ENCODE data around the gene UMODL1. TPM values are rescaled to one million over a fixed set of nuclear protein-coding genes. Genes with fewer than 3 reads are reported as not detected.

Gene UMODL1
- total and polyA plus RNA-seq, 10 of the 15 experiments (the other 5 are each of a cell fraction or from before 2014, with no cell fraction given) = 0.01 to 0.11 (median 0.03) TPM; not detected in 5

DNA sequence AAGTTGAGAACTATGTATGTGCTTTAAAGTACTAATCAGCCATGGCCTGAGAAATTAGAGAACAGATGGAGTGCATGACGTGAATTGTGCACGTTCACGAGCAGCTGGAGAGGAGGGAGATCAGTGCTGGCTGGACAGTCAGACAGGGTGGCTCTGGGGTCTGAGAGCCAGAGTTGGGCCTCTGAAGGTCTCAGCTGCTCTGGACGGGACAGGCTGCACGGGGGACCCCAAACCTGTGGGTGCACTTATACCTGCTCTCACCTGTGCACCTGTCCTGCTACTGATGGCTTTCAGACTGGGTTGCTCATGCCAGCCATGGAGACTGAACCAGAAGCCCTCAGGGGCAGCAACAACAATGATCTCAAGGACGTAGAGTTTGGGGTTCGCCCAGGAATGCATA, 43.5 kb downstream of the UMODL1 start (continued):
- no peak for TF ChIP-seq CHD1 (IDR thresholded peaks at IDR 0.05; ENCODE audit: low read depth, low read length)
- TF ChIP-seq, protein P1, sequence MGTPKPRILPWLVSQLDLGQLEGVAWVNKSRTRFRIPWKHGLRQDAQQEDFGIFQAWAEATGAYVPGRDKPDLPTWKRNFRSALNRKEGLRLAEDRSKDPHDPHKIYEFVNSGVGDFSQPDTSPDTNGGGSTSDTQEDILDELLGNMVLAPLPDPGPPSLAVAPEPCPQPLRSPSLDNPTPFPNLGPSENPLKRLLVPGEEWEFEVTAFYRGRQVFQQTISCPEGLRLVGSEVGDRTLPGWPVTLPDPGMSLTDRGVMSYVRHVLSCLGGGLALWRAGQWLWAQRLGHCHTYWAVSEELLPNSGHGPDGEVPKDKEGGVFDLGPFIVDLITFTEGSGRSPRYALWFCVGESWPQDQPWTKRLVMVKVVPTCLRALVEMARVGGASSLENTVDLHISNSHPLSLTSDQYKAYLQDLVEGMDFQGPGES (IDR thresholded peaks at IDR 0.05) = no peak
- TF ChIP-seq EGR1 (IDR thresholded peaks at IDR 0.05; ENCODE audit: borderline replicate concordance in 1 of 2, low read depth in 2 of 2, low read length in 2 of 2) = no peak
- TF ChIP-seq RUNX3 (IDR thresholded peaks at IDR 0.05; ENCODE audit: low read length) = no peak
- TF ChIP-seq PAX5 (IDR thresholded peaks at IDR 0.05; ENCODE audit: borderline replicate concordance, low read depth, low read length) = no peak
- TF ChIP-seq, protein P2, sequence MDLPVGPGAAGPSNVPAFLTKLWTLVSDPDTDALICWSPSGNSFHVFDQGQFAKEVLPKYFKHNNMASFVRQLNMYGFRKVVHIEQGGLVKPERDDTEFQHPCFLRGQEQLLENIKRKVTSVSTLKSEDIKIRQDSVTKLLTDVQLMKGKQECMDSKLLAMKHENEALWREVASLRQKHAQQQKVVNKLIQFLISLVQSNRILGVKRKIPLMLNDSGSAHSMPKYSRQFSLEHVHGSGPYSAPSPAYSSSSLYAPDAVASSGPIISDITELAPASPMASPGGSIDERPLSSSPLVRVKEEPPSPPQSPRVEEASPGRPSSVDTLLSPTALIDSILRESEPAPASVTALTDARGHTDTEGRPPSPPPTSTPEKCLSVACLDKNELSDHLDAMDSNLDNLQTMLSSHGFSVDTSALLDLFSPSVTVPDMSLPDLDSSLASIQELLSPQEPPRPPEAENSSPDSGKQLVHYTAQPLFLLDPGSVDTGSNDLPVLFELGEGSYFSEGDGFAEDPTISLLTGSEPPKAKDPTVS (IDR thresholded peaks at IDR 0.05; ENCODE audit: low read depth, low read length) = no peak

DNA sequence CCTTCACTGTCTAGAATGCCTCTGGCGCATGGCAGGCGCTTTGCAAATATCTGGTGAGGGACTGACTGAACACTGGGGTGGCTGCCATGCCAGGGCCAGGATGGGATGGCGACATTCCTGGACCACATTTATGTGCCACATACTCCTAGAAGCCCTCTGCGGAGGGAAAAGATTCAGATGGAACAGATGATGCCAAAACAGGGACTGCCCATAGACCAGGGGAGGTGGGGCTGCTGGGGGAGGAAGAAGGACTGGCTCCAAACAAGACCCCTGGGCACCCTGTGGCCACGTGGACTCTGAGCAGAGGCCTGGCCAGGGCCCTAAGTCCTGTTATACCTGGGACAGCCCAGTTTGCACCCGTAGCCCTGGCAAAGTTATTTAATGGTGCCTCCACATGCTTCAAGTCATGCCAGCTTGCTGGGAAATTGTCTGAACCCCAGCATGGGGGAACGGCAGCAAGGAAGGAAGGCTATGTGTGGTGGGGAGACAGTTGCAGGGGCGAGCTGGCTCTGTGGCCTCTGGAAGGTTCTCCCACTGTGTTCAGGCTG, 44.1 kb downstream of the UMODL1 start:
- FAIRE-seq = no peak
- ChIA-PET SMC1A (ENCODE audit: uncharacterized antibody, unreplicated experiment) (interaction anchor here (0.6 to 4.3 kb wide), 5 partner anchors 8 to 298 kb away, joined by 3 to 46 read pairs (median 3); no protein-coding TSS in a partner anchor), RAD21 (ENCODE audit: unreplicated experiment) (interaction anchor here (1.5 to 3.8 kb wide), 6 partner anchors 11 to 503 kb away, joined by 3 to 43 read pairs (median 16); partner anchors contain the start of gene PRDM15), POLR2A (no interaction called here), CTCF (interaction anchor here (3.8 to 4.0 kb wide), 3 partner anchors 238 to 299 kb away, joined by 15 to 48 read pairs (median 31); no protein-coding TSS in a partner anchor)
- Histone ChIP-seq H3K4me2 (ENCODE audit: control insufficient read depth, insufficient read depth) (no peak overlapping the region), H3K79me2 (ENCODE audit: control insufficient read depth, insufficient read depth, low read length) (no peaks in the 10 kb centered on the region), H2AFZ (ENCODE audit: control insufficient read depth, low read depth, low read length) (no peak overlapping the region), H3K9me3 (replicated peaks; ENCODE audit: control insufficient read depth, insufficient read depth, low read length) (no peaks in the 10 kb centered on the region), H4K20me1 (ENCODE audit: control insufficient read depth, insufficient read depth) (no peaks in the 10 kb centered on the region), H3K4me1 (ENCODE audit: control insufficient read depth, insufficient read depth, low read length) (peaks cover 25% of the 10 kb centered on the region), H3K27me3 (replicated peaks in 1 of 2; ENCODE audit: control insufficient read depth in 2 of 2, insufficient read depth in 2 of 2, low read length in 1 of 2) (peaks cover 0 to 2% of the 10 kb centered on the region in 2 experiments; a peak in 2 of 4 replicates), H3K4me3 (no peak overlapping the region), H3K36me3 (ENCODE audit: control insufficient read depth in 2 of 2, insufficient read depth in 2 of 2, low read length in 1 of 2) (no peaks in the 10 kb centered on the region), H3K27ac (ENCODE audit: control insufficient read depth, insufficient read depth) (no peak overlapping the region), H3K9ac (ENCODE audit: control insufficient read depth, insufficient read depth, low read length) (no peak overlapping the region)
- 62% methylated on average over 8 of the region's 8 CpGs for WGBS (ENCODE audit: insufficient coverage, insufficient replicate concordance, low lambda C conversion rate, missing lambda C conversion rate)
- no TSS peak for BruUV-seq (replicated peaks)
- intact Hi-C loops (cut with micrococcal nuclease; ENCODE audit: unreplicated experiment) (loop anchor here (5.0 to 10.0 kb wide), 2 partner anchors 190 to 213 kb away; no protein-coding TSS in a partner anchor), in situ Hi-C loops (cut with MboI) (no loop called here)
- no peak for DNase-seq (ENCODE audit: low read depth, low spot score)
- ATAC-seq = no peak
- no peak for TF ChIP-seq RBBP5 (conservative IDR thresholded peaks at IDR 0.05)
- TF ChIP-seq, protein P3, sequence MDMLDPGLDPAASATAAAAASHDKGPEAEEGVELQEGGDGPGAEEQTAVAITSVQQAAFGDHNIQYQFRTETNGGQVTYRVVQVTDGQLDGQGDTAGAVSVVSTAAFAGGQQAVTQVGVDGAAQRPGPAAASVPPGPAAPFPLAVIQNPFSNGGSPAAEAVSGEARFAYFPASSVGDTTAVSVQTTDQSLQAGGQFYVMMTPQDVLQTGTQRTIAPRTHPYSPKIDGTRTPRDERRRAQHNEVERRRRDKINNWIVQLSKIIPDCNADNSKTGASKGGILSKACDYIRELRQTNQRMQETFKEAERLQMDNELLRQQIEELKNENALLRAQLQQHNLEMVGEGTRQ (IDR thresholded peaks at IDR 0.05; ENCODE audit: borderline replicate concordance, low read depth, low read length) = no peak
- TF ChIP-seq FOXK2 (IDR thresholded peaks at IDR 0.05) = no peak
- TF ChIP-seq KDM1A (IDR thresholded peaks at IDR 0.05; ENCODE audit: borderline replicate concordance) = no peak
- TF ChIP-seq CBX5 (IDR thresholded peaks at IDR 0.05; ENCODE audit: low read depth) = no peak
- no peak for TF ChIP-seq MTA2 (IDR thresholded peaks at IDR 0.05; ENCODE audit: low read depth)
- TF ChIP-seq TARDBP (IDR thresholded peaks at IDR 0.05; ENCODE audit: borderline replicate concordance) = no peak
- no peak for TF ChIP-seq IRF4 (IDR thresholded peaks at IDR 0.05; ENCODE audit: low read depth, low read length)
- no peak for TF ChIP-seq POU2F2 (IDR thresholded peaks at IDR 0.05; ENCODE audit: borderline replicate concordance, low read depth, low read length)
- TF ChIP-seq HDGF (IDR thresholded peaks at IDR 0.05) = no peak
- no peak for TF ChIP-seq EED (IDR thresholded peaks at IDR 0.05; ENCODE audit: low read depth)
- no peak for TF ChIP-seq ATF7 (IDR thresholded peaks at IDR 0.05; ENCODE audit: low read depth)
- no peak for TF ChIP-seq ZNF274 (IDR thresholded peaks at IDR 0.05; ENCODE audit: insufficient read depth, insufficient read length)
- no peak for TF ChIP-seq SIX5 (IDR thresholded peaks at IDR 0.05; ENCODE audit: low read depth, low read length, severe bottlenecking)
- TF ChIP-seq YBX1 (IDR thresholded peaks at IDR 0.05) = no peak
- no peak for TF ChIP-seq JUNB (IDR thresholded peaks at IDR 0.05)
- TF ChIP-seq KAT2A (conservative IDR thresholded peaks at IDR 0.05; ENCODE audit: control insufficient read depth, low read depth, low read length) = no peak
- TF ChIP-seq PAX5 (IDR thresholded peaks at IDR 0.05; ENCODE audit: borderline replicate concordance, low read depth, low read length) = no peak

Measured in GM12878 (cell line).